GM18867 (cell line): Measurements from ENCODE around the gene PPM1M.

ENCODE experiments used
- ATAC-seq: cut with Tn5 transposase; IDR thresholded peaks from one replicate; pipeline ENCODE4 v1.9.1; 2021; ENCODE audit warnings: mild to moderate bottlenecking, moderate library complexity; ENCODE audit not compliant: unreplicated experiment

The PPM1M gene

GRCh38 chr3:52294320-52295150 is 49.0 kb downstream of the PPM1M start:
- no peak for ATAC-seq

- ATAC-seq, result no peak
These were observed 50.2 kb downstream of the PPM1M start for GRCh38 chr3:52295671-52296208.

DNA sequence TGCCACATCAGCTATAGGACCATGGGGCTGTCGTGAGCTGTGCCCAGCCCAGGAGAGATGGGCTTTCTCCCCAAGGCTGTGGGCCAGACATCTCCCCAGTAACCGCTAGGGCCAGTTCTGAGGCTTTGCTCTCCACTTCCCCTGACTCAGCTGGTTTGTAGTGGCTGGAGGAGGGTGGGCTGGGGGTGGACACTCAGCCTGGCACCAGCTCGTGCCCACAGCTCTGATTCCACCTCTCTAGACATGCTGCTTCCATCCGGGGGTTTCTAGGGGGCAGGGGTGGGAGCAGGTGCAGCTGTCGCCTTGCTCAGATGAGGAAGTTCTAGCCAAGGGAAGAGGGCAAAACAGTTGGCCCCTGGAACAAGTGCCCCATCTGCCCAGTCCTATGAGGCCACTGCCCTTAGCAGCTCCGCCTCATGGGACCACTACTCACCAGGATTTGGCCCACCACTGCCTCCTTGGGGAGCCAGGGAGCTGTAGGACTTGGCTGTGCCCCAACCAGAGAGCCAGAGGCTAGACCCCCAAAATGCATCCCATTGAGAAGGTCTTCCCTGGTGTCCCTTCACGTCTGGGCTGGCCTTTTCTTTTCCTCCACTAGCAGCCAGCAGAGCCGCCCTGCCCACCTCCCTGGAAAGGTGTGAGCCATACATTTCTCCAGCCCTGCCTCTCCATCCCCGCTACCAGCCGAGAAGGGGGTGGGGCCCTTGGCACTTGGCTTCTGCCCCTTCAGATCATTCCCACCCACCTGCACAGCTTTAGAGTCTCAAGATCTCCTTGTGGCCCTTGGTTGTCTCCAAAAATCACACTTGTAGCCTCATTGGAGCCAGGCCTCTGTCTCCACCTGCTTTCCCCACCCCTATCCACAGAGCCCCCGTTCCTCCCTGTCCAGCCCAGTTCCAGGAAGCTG is 51.9 kb downstream of the PPM1M start:
- ATAC-seq, result no peak

DNA sequence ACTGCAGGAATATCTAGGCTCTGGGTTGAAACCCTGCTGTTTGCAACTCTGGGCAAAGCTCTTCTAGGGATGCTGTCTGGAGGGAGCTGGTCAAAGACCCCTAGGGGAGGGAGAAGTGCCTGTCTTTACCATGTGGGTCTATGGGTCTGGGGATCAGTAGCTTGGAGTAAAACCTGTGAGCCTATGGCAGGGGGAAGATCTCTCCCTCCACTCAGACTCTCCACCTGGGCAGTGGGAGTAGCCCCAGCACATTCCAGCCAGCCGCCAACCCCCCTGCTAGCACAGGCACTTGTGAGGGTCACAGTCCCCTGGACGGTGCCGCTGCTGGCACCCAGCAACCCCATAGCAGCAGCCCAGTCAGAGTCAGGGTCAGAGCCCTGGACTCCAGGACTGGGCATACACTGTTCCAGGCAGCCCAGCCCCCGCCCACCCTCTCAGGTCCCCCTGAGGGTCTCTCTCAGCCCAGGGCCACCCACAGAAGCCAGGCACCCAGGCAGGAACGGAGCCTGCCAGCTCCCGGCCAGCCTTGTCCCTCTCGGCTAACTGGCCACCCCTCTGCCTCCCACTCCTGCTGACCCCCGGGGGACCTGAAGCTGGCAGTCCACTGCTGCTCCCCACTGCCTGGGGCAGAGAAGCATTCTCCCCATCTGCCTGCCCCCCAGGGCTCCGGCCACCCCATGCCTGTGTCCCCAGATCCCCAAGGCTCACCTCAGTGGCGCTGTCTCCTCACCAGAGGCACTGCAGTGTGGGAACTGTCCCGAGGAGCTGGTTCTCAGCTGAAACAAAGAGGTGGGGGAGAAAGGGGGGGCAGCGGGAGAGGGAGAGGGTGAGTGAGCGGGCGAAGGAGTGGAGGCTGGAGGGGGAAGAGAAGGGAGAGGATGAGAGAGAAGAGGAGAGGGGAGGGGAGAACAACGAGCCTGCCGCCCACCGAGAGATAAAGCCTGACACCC is 52.9 kb downstream of the PPM1M start:
- ATAC-seq, result no peak

DNA sequence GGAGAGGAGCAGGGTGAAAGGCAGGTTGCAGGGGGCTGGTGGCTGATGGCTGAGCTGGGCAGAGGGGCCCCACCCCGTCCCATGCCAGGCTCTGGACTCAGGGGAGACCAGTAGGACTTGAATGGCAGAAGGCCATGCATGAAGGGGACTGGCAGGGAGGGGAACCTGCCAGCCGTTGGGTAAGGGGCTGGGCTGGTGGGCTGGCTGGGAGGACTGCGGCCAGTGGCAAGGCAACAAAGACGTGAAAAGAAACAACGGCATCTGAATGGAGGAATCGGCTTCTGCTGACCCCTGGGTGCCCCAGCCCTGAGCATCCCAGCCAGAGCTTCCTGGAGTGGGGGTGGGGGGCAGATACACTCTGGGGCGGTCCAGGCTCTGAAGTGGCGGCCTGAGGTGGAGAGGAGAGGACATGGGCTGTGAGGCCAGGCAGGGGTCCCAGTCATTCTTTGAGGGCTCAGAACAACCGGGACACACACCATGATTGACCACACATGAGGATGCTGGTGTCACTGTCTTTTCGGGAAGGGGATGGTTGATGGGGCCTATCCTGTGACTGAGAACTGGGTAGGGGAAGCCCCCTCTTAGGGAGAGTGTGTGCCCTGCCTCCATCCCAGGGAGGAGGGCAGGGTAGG is 53.8 kb downstream of the PPM1M start:
- no peak for ATAC-seq
